Measurements from ENCODE around the gene TRAPPC3.

GRCh38 chr1:36091141-36091540 lies 58.1 kb downstream of the TRAPPC3 start:
- no peak for TF ChIP-seq POLR2A (IDR thresholded peaks at IDR 0.05)
- TF ChIP-seq CTCF (IDR thresholded peaks at IDR 0.05 in 8 of 11, conservative IDR thresholded peaks at IDR 0.05 in 3 of 11) = no peak
- no peak for TF ChIP-seq POLR2AphosphoS5 (IDR thresholded peaks at IDR 0.05)
